PC-3 (cell line): Measurements from ENCODE around the gene THUMPD3. TPM values are rescaled to one million over a fixed set of nuclear protein-coding genes. Genes with fewer than 3 reads are reported as not detected.

Experiments used
- ATAC-seq: fragments of 200-7000 bp; cut with Tn5 transposase; 2 replicates; pipeline ENCODE4 v1.9.1; 2020; ENCODE audit warnings: mild to moderate bottlenecking, moderate library complexity
- BruUV-seq: library from RNA; stranded (reverse); fragments of 400-500 nt; replicated peaks from 2 replicates; lab custom pipeline; 2021; lab: Mats Ljungman, UMichigan
- CTCF ChIA-PET: fragments of 300-600 bp; sonication (Branson Sonifier 250); formaldehyde crosslinking; loops from one replicate; lab custom pipeline; 2022; ENCODE audit warnings: antibody characterized with exemption; lab: Charles Lee
- POLR2A ChIA-PET: fragments of 300-600 bp; sonication (Branson Sonifier 250); formaldehyde crosslinking; loops from one replicate; lab custom pipeline; 2022; ENCODE audit warnings: antibody characterized with exemption; ENCODE audit not compliant: unreplicated experiment; lab: Charles Lee
- DNase-seq: peaks from one replicate; pipeline ENCODE4 v3.0.0-alpha.2; 2015
- H2AFZ ChIP-seq: fragments of 300-600 bp; sonication (generic); 2 replicates; pipeline ENCODE4 v1.6.0; 2016; ENCODE audit warnings: antibody characterized with exemption, low read length
- H3F3A ChIP-seq: fragments of 300-600 bp; sonication (generic); one replicate; pipeline ENCODE4 v1.6.0; 2017; ENCODE audit warnings: antibody characterized with exemption, low read length, control low read depth, mild to moderate bottlenecking; ENCODE audit not compliant: unreplicated experiment
- H3K27ac ChIP-seq: fragments of 300-600 bp; sonication (generic); 2 replicates; pipeline ENCODE4 v1.5.1; 2016; ENCODE audit warnings: mild to moderate bottlenecking, low read length
- H3K27me3 ChIP-seq: fragments of 300-600 bp; sonication (generic); 2 replicates; pipeline ENCODE4 v1.6.1; 2016; ENCODE audit warnings: low read length, mixed read lengths
- H3K36me3 ChIP-seq: fragments of 300-600 bp; sonication (generic); 2 replicates; pipeline ENCODE4 v1.6.1; 2016; ENCODE audit warnings: low read depth, mixed run types, low read length, mixed read lengths
- H3K4me1 ChIP-seq: fragments of 300-600 bp; sonication (generic); 2 replicates; pipeline ENCODE4 v1.5.1; 2016; ENCODE audit warnings: low read length; ENCODE audit not compliant: insufficient read depth
- H3K4me2 ChIP-seq: fragments of 300-600 bp; sonication (generic); 2 replicates; pipeline ENCODE4 v1.6.0; 2016; ENCODE audit warnings: low read length
- H3K4me3 ChIP-seq: fragments of 300-600 bp; sonication (generic); 2 replicates; pipeline ENCODE4 v1.5.1; 2016; ENCODE audit warnings: mild to moderate bottlenecking, low read length, mixed read lengths
- H3K79me2 ChIP-seq: fragments of 300-600 bp; sonication (generic); 2 replicates; pipeline ENCODE4 v1.6.1; 2017; ENCODE audit warnings: low read length, mixed read lengths
- H3K9ac ChIP-seq: fragments of 300-600 bp; sonication (generic); 2 replicates; pipeline ENCODE4 v1.6.0; 2016; ENCODE audit warnings: mild to moderate bottlenecking, low read length
- H3K9me2 ChIP-seq: fragments of 300-600 bp; sonication (generic); replicated peaks from 2 replicates; pipeline ENCODE4 v1.6.1; 2016; ENCODE audit warnings: mixed run types, low read length, mixed read lengths
- H3K9me3 ChIP-seq: fragments of 300-600 bp; sonication (generic); 2 replicates; pipeline ENCODE4 v1.6.1; 2016; ENCODE audit warnings: low read length, mixed read lengths
- H4K20me1 ChIP-seq: fragments of 300-600 bp; sonication (generic); 2 replicates; pipeline ENCODE4 v1.6.1; 2016; ENCODE audit warnings: low read length, mixed read lengths
- CTCF ChIP-seq: fragments of 300-600 bp; sonication (generic); conservative IDR thresholded peaks from 2 replicates; pipeline ENCODE4 v1.5.1; 2017; ENCODE audit warnings: antibody characterized with exemption, low read depth, mild to moderate bottlenecking, low read length
- EZH2 ChIP-seq: fragments of 300-600 bp; sonication (generic); IDR thresholded peaks from one replicate; pipeline ENCODE4 v1.6.1; 2017; ENCODE audit warnings: antibody characterized with exemption, mild to moderate bottlenecking, low read length; ENCODE audit not compliant: unreplicated experiment
- EZH2phosphoT487 ChIP-seq: fragments of 300-600 bp; sonication (generic); IDR thresholded peaks from 2 replicates; pipeline ENCODE4 v1.6.1; 2018; ENCODE audit warnings: mild to moderate bottlenecking, antibody characterized with exemption, low read length, borderline replicate concordance
- intact Hi-C: fragments of 100-400 bp; cut with micrococcal nuclease; formaldehyde crosslinking; loops from 2 replicates; pipeline ENCODE4 v1.9.0; 2023
- total RNA-seq: library from RNA; depleted of rRNA; stranded (reverse); fragments of >200 nt; gene quantifications from 2 replicates; pipeline ENCODE4 v1.2.3, GENCODE V29; 2014

The THUMPD3 gene
- total RNA-seq, 1 experiment from 2014 or later, result 45.3 TPM

GRCh38 chr3:9399746-9400145, 36.9 kb downstream of the THUMPD3 start:
- intact Hi-C loops, result loop anchor here (1.0 kb wide), 1 partner anchor 23 kb away; no protein-coding TSS in a partner anchor
- Histone ChIP-seq H2AFZ (no peak overlapping the region), H3K4me1 (peaks cover 57% of the 10 kb centered on the region), H3K4me2 (peak overlapping the region; percentile 94), H3F3A (no peaks in the 10 kb centered on the region), H3K9me3 (no peaks in the 10 kb centered on the region), H3K79me2 (peaks cover 88% of the 10 kb centered on the region), H3K27me3 (no peaks in the 10 kb centered on the region), H3K36me3 (peaks cover 9% of the 10 kb centered on the region), H4K20me1 (peaks cover 70% of the 10 kb centered on the region), H3K9me2 (no peaks in the 10 kb centered on the region), H3K27ac (peak overlapping the region; percentile 91; the same call in 1 of the 2 replicates), H3K4me3 (peak overlapping the region; percentile 94), H3K9ac (peak overlapping the region; percentile 98)
- POLR2A ChIA-PET, result interaction anchor here (0.6 kb wide), 1 partner anchor 45 kb away, joined by 15 read pairs; no protein-coding TSS in a partner anchor
- no TSS peak for BruUV-seq
- peak; percentile 75 for DNase-seq
- TF ChIP-seq EZH2 (no peak), EZH2phosphoT487 (no peak), CTCF (no peak)
- CTCF ChIA-PET, result interaction anchor here (1.5 kb wide), 1 partner anchor 23 kb away, joined by 5 read pairs; no protein-coding TSS in a partner anchor
- ATAC-seq, result peak; percentile 3; the same call in 1 of the 2 replicates

- BruUV-seq, result no TSS peak
- peaks cover 88% of the 10 kb centered on the region for H3K79me2 ChIP-seq
- peak overlapping the region; percentile 98; the same call in 1 of the 2 replicates for H3K9ac ChIP-seq
- ChIA-PET CTCF (no interaction called here), POLR2A (no interaction called here)
- no peak for TF ChIP-seq CTCF
- no peak for TF ChIP-seq EZH2
- no peak for TF ChIP-seq EZH2phosphoT487
- peaks cover 2% of the 10 kb centered on the region for H3K36me3 ChIP-seq
- H3K4me1 ChIP-seq, result peaks cover 50% of the 10 kb centered on the region
- intact Hi-C loops, result no loop called here
- no peaks in the 10 kb centered on the region for H3K9me3 ChIP-seq
- H3K27me3 ChIP-seq, result no peaks in the 10 kb centered on the region
- peak overlapping the region; percentile 94 for H3K4me3 ChIP-seq
- no peak overlapping the region for H3K27ac ChIP-seq
- no peak for DNase-seq
- H3F3A ChIP-seq, result no peaks in the 10 kb centered on the region
- H2AFZ ChIP-seq, result no peak overlapping the region
- no peaks in the 10 kb centered on the region for H3K9me2 ChIP-seq
- H4K20me1 ChIP-seq, result peaks cover 70% of the 10 kb centered on the region
- ATAC-seq, result no peak
- H3K4me2 ChIP-seq, result peak overlapping the region; percentile 94
Measured at GRCh38 chr3:9400616-9401015, 37.8 kb downstream of the THUMPD3 start.

GRCh38 chr3:9401986-9402385, 39.1 kb downstream of the THUMPD3 start:
- Histone ChIP-seq H3K9me2 (no peaks in the 10 kb centered on the region), H3K9me3 (no peaks in the 10 kb centered on the region), H3K4me1 (peaks cover 49% of the 10 kb centered on the region), H3K9ac (no peak overlapping the region), H3K4me2 (peak overlapping the region; percentile 94), H4K20me1 (peaks cover 82% of the 10 kb centered on the region), H3K36me3 (0 out of 2 replicates have a peak, but pooled peaks cover 6% of the 10 kb centered on the region), H3F3A (no peaks in the 10 kb centered on the region), H2AFZ (no peak overlapping the region), H3K27ac (no peak overlapping the region), H3K79me2 (peaks cover 94% of the 10 kb centered on the region), H3K27me3 (no peaks in the 10 kb centered on the region), H3K4me3 (peak overlapping the region; percentile 94)
- ChIA-PET CTCF (interaction anchor here (0.6 kb wide), 1 partner anchor 19 kb away, joined by 4 read pairs; no protein-coding TSS in a partner anchor), POLR2A (no interaction called here)
- no peak for ATAC-seq
- BruUV-seq, result no TSS peak
- no peak for DNase-seq
- intact Hi-C loops, result no loop called here
- TF ChIP-seq CTCF, result no peak
- TF ChIP-seq EZH2, result no peak
- TF ChIP-seq EZH2phosphoT487, result no peak
